MCF 10A (cell line): ENCODE measurements around the gene UTP25. TPM values are rescaled to one million over a fixed set of nuclear protein-coding genes. Genes with fewer than 3 reads are reported as not detected.

ENCODE experiments used
- BruUV-seq: library from RNA; stranded (reverse); fragments of 400-500 nt; replicated peaks from 2 replicates; lab custom pipeline; 2021; lab: Mats Ljungman, UMichigan
- CTCF ChIA-PET: fragments of 300-600 bp; sonication (Branson Sonifier 250); formaldehyde crosslinking; extraction: SDS; loops from one replicate; lab custom pipeline; 2021; ENCODE audit warnings: antibody characterized with exemption, inconsistent platforms; lab: Yijun Ruan, JAX
- POLR2A ChIA-PET: fragments of 300-600, 350-650 bp; sonication (Branson Sonifier 250); formaldehyde crosslinking; extraction: SDS; loops from one replicate; lab custom pipeline; 2020; ENCODE audit warnings: antibody characterized with exemption, inconsistent platforms; lab: Yijun Ruan, JAX
- DNase-seq: peaks from one replicate; pipeline ENCODE4 v3.0.0-alpha.2; 2018; ENCODE audit not compliant: unreplicated experiment
- H3K27ac Mint-ChIP-seq: one replicate; pipeline ENCODE4 v1.8.0; 2022; ENCODE audit warnings: mild to moderate bottlenecking, low read depth, mixed read lengths; ENCODE audit not compliant: unreplicated experiment
- H3K27me3 Mint-ChIP-seq: one replicate; pipeline ENCODE4 v1.8.0; 2022; ENCODE audit warnings: mixed read lengths; ENCODE audit not compliant: insufficient read depth, unreplicated experiment
- H3K36me3 Mint-ChIP-seq: one replicate; pipeline ENCODE4 v1.8.0; 2022; ENCODE audit warnings: mild to moderate bottlenecking, moderate library complexity, mixed read lengths; ENCODE audit not compliant: insufficient read depth, unreplicated experiment
- H3K4me1 Mint-ChIP-seq: one replicate; pipeline ENCODE4 v1.8.0; 2022; ENCODE audit warnings: mixed read lengths; ENCODE audit not compliant: insufficient read depth, unreplicated experiment
- H3K4me3 Mint-ChIP-seq: one replicate; pipeline ENCODE4 v1.8.0; 2022; ENCODE audit warnings: mild to moderate bottlenecking, moderate library complexity, mixed read lengths; ENCODE audit not compliant: unreplicated experiment
- H3K9me3 Mint-ChIP-seq: one replicate; pipeline ENCODE4 v1.8.0; 2022; ENCODE audit warnings: mixed read lengths; ENCODE audit not compliant: unreplicated experiment
- intact Hi-C: fragments of 100-400 bp; cut with micrococcal nuclease; formaldehyde crosslinking; loops from 2 replicates; pipeline ENCODE4 v1.14.1; 2022
- total RNA-seq: library from RNA; stranded (reverse); gene quantifications from 2 replicates; pipeline ENCODE4 v1.2.3, GENCODE V29; 2022
- TF ChIP-seq, protein P1 (sequence below): fragments of 200-600 bp; IDR thresholded peaks from one replicate; pipeline ENCODE4 v1.8.0; 2022; ENCODE audit warnings: antibody characterized with exemption, mild to moderate bottlenecking; ENCODE audit not compliant: unreplicated experiment

UTP25 gene
- total RNA-seq, 1 experiment from 2014 or later: 23.8 TPM

DNA sequence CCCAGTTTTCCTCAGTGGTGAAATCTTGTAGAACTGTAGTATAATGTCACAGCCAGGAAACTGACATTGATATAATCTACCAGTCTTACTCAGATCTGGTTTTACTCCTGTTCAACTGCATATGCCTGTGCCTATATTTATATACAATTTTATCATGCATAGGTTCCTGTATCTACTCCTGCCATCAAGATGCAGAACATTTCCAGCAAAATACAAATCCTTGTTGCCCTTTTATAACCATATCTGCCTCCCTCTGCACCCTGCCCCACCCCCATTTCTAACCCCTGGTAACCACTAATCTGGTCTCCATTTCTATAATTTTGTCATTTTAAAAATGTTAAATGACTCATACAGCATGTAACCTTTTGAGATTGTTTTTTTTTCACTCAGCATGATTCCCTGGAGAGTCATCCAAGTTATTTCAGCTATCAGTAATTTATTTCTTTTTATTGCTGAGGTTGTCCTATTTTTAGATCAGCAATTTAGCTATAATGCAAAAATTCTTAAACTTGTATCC lies 8.1 kb downstream of the UTP25 start:
- H3K27me3 Mint-ChIP-seq: no peaks in the 10 kb centered on the region

DNA sequence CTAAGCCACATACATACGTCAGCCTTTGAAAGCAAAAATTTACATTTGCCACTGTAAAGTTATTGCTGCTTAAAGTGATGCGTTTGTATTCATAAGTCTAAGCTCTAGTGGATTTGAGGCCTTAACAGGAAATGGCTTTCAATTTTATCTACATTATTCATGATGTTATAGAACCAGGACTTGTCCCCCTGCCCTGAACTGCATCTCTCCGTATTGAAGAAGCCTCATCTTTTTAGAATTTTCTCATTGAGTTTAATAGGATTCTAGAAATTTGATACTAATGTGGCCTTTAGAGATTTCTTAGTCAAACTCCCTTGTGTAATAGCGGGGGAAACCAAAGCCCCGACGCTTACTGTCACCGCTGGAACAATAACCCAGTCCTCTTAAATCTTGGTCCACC lies 9.9 kb downstream of the UTP25 start:
- POLR2A ChIA-PET: interaction anchor here (0.7 to 11.5 kb wide), 12 partner anchors 8 to 185 kb away, joined by 3 to 205 read pairs (median 15); partner anchors contain the start of genes C1orf74, IRF6, LAMB3 and UTP25
- H3K36me3 Mint-ChIP-seq: peaks cover 99% of the 10 kb centered on the region
- TF ChIP-seq, protein P1, sequence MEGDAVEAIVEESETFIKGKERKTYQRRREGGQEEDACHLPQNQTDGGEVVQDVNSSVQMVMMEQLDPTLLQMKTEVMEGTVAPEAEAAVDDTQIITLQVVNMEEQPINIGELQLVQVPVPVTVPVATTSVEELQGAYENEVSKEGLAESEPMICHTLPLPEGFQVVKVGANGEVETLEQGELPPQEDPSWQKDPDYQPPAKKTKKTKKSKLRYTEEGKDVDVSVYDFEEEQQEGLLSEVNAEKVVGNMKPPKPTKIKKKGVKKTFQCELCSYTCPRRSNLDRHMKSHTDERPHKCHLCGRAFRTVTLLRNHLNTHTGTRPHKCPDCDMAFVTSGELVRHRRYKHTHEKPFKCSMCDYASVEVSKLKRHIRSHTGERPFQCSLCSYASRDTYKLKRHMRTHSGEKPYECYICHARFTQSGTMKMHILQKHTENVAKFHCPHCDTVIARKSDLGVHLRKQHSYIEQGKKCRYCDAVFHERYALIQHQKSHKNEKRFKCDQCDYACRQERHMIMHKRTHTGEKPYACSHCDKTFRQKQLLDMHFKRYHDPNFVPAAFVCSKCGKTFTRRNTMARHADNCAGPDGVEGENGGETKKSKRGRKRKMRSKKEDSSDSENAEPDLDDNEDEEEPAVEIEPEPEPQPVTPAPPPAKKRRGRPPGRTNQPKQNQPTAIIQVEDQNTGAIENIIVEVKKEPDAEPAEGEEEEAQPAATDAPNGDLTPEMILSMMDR: no peak

More for the DNA sequence above, 8.1 kb downstream of the UTP25 start:
- Mint-ChIP-seq H3K9me3 (no peaks in the 10 kb centered on the region), H3K27ac (no peak overlapping the region), H3K36me3 (peaks cover 99% of the 10 kb centered on the region), H3K4me1 (peaks cover 52% of the 10 kb centered on the region), H3K4me3 (no peak overlapping the region)
- intact Hi-C loops: no loop called here
- no TSS peak for BruUV-seq
- ChIA-PET CTCF (interaction anchor here (0.8 to 30.3 kb wide), 7 partner anchors 13 to 45 kb away, joined by 3 to 1144 read pairs (median 3); partner anchors contain the start of genes IRF6 and UTP25), POLR2A (interaction anchor here (0.7 to 11.5 kb wide), 8 partner anchors 6 to 50 kb away, joined by 3 to 205 read pairs (median 70); partner anchors contain the start of genes C1orf74, IRF6 and UTP25)
- DNase-seq: no peak
- TF ChIP-seq, protein P1: no peak

DNA sequence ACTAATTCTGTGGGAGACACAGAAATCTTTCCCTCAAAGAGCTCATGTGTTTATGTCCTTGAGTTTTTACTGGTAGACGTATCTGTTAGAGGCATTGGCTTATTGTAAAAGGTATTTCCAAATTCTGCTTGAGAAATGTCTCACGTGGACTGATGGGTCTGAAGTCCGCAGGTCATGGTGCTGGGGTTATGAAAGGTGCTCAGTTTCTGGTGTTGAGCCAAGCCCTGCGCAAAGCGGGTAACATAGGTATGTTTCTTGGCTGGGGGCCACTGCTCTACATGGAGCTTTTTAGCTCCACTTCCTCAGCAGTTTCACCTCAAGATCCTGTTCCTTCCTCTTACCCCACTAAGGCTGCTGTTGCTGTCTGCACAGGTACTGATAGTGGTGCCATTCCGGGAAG lies 10.8 kb downstream of the UTP25 start:
- no peaks in the 10 kb centered on the region for H3K27me3 Mint-ChIP-seq
- BruUV-seq: no TSS peak
- H3K4me3 Mint-ChIP-seq: peak overlapping the region; percentile 5
- peak; percentile 98 for DNase-seq
- peak overlapping the region; percentile 82 for H3K27ac Mint-ChIP-seq
- intact Hi-C loops: no loop called here
- ChIA-PET POLR2A (interaction anchor here (0.7 to 11.5 kb wide), 22 partner anchors 8 to 1854 kb away, joined by 3 to 205 read pairs (median 10); partner anchors contain the start of genes C1orf74, IRF6, LAMB3 and UTP25), CTCF (interaction anchor here (0.6 to 30.3 kb wide), 12 partner anchors 11 to 517 kb away, joined by 3 to 1144 read pairs (median 4); partner anchors contain the start of genes IRF6 and UTP25)
- TF ChIP-seq, protein P1: no peak
- peaks cover 36% of the 10 kb centered on the region for H3K4me1 Mint-ChIP-seq
- H3K36me3 Mint-ChIP-seq: peaks cover 99% of the 10 kb centered on the region
- H3K9me3 Mint-ChIP-seq: no peaks in the 10 kb centered on the region

More for the DNA sequence above, 9.9 kb downstream of the UTP25 start:
- Mint-ChIP-seq H3K27me3 (no peaks in the 10 kb centered on the region), H3K27ac (peak overlapping the region; percentile 82), H3K4me1 (peaks cover 43% of the 10 kb centered on the region), H3K4me3 (no peak overlapping the region), H3K9me3 (no peaks in the 10 kb centered on the region)
- intact Hi-C loops: no loop called here
- BruUV-seq: no TSS peak
- DNase-seq: no peak
- CTCF ChIA-PET: interaction anchor here (0.8 to 30.3 kb wide), 9 partner anchors 11 to 166 kb away, joined by 3 to 1144 read pairs (median 8); partner anchors contain the start of genes IRF6 and UTP25

GRCh38 chr1:209839875-209840546 lies 12.2 kb downstream of the UTP25 start:
- Mint-ChIP-seq H3K4me3 (peak overlapping the region; percentile 29), H3K27ac (peak overlapping the region; percentile 82), H3K27me3 (no peaks in the 10 kb centered on the region), H3K4me1 (peaks cover 30% of the 10 kb centered on the region), H3K36me3 (peaks cover 99% of the 10 kb centered on the region), H3K9me3 (no peaks in the 10 kb centered on the region)
- ChIA-PET POLR2A (interaction anchor here (0.5 to 11.5 kb wide), 34 partner anchors 10 to 1769 kb away, joined by 3 to 205 read pairs (median 6); partner anchors contain the start of genes C1orf74, IRF6 and UTP25), CTCF (interaction anchor here (0.6 to 30.3 kb wide), 14 partner anchors 9 to 632 kb away, joined by 3 to 1144 read pairs (median 5); partner anchors contain the start of genes C1orf74, IRF6 and UTP25)
- BruUV-seq: TSS peak; percentile 14
- intact Hi-C loops: no loop called here
- TF ChIP-seq, protein P1: no peak
- peak; percentile 99 for DNase-seq
